Neural progenitor cell (in vitro differentiated cells): ENCODE measurements around the gene AP5S1. TPM values are rescaled to one million over a fixed set of nuclear protein-coding genes. Genes with fewer than 3 reads are reported as not detected.

Experiments
- DNase-seq: peaks from one replicate; pipeline ENCODE4 v3.0.0-alpha.2; 2016; ENCODE audit warnings: low spot score
- H2AFZ ChIP-seq: fragments of 200-600 bp; sonication (generic); replicated peaks from 2 replicates; pipeline ENCODE4 v1.6.1; 2016; ENCODE audit warnings: antibody characterized with exemption
- H3F3A ChIP-seq: fragments of 200-600 bp; sonication (generic); 2 replicates; pipeline ENCODE4 v1.6.1; 2016; ENCODE audit warnings: antibody characterized with exemption, low read depth
- H3K27ac ChIP-seq: fragments of 200-600 bp; sonication (generic); 2 replicates; pipeline ENCODE4 v1.5.1; 2016; ENCODE audit warnings: mild to moderate bottlenecking
- H3K27me3 ChIP-seq: fragments of 200-600 bp; sonication (generic); 2 replicates; pipeline ENCODE4 v1.6.1; 2016; ENCODE audit warnings: mild to moderate bottlenecking, moderate library complexity
- H3K36me3 ChIP-seq: fragments of 200-600 bp; sonication (generic); 2 replicates; pipeline ENCODE4 v1.5.1; 2016
- H3K4me1 ChIP-seq: fragments of 200-600 bp; sonication (generic); 2 replicates; pipeline ENCODE4 v1.6.1; 2016; ENCODE audit warnings: mixed run types
- H3K4me2 ChIP-seq: fragments of 200-600 bp; sonication (generic); 2 replicates; pipeline ENCODE4 v1.6.1; 2016
- H3K4me3 ChIP-seq: fragments of 200-600 bp; sonication (generic); 2 replicates; pipeline ENCODE4 v1.5.1; 2016
- H3K79me2 ChIP-seq: fragments of 200-600 bp; sonication (generic); 2 replicates; pipeline ENCODE4 v1.6.1; 2016; ENCODE audit warnings: low read depth
- H3K9ac ChIP-seq: fragments of 200-600 bp; sonication (generic); 2 replicates; pipeline ENCODE4 v1.6.1; 2016
- H3K9me3 ChIP-seq: fragments of 200-600 bp; sonication (generic); 2 replicates; pipeline ENCODE4 v1.5.1; 2016; ENCODE audit warnings: low read depth
- H4K20me1 ChIP-seq: fragments of 200-600 bp; sonication (generic); 2 replicates; pipeline ENCODE4 v1.6.1; 2016; ENCODE audit warnings: low read depth
- H3K27ac Mint-ChIP-seq: 3 replicates; pipeline ENCODE4 v1.8.0; 2021; ENCODE audit warnings: mixed read lengths
- H3K27me3 Mint-ChIP-seq: 2 replicates; pipeline ENCODE4 v1.8.0; 2022; ENCODE audit warnings: low read depth, mild to moderate bottlenecking, inconsistent platforms, moderate library complexity, mixed read lengths; ENCODE audit not compliant: insufficient read depth
- H3K36me3 Mint-ChIP-seq: 3 replicates; pipeline ENCODE4 v1.8.0; 2021; ENCODE audit warnings: mixed read lengths
- H3K4me1 Mint-ChIP-seq: 3 replicates; pipeline ENCODE4 v1.8.0; 2021; ENCODE audit warnings: mixed read lengths
- H3K4me3 Mint-ChIP-seq: 3 replicates; pipeline ENCODE4 v1.8.0; 2021; ENCODE audit warnings: mild to moderate bottlenecking, moderate library complexity, mixed read lengths
- H3K9me3 Mint-ChIP-seq: 3 replicates; pipeline ENCODE4 v1.8.0; 2020; ENCODE audit warnings: mixed read lengths
- EZH2 ChIP-seq: fragments of 200-600 bp; sonication (generic); IDR thresholded peaks from 2 replicates; pipeline ENCODE4 v1.6.1; 2017; ENCODE audit warnings: antibody characterized with exemption, mild to moderate bottlenecking, moderate library complexity
- EZH2phosphoT487 ChIP-seq: fragments of 200-600 bp; sonication (generic); IDR thresholded peaks from 2 replicates; pipeline ENCODE4 v1.6.1; 2017; ENCODE audit warnings: antibody characterized with exemption
- total RNA-seq: library from RNA; depleted of rRNA; stranded (reverse); fragments of >200 nt; gene quantifications from 2 replicates; pipeline ENCODE4 v1.2.3, GENCODE V29; 2015; ENCODE audit warnings: low replicate concordance
- TF ChIP-seq, protein P1 (sequence below): fragments of 200-600 bp; sonication (generic); IDR thresholded peaks from 2 replicates; pipeline ENCODE4 v1.5.1; 2017; ENCODE audit warnings: antibody characterized with exemption, mild to moderate bottlenecking

AP5S1 gene
- total RNA-seq, 1 donor from 2014 or later = 1.2 TPM

DNA sequence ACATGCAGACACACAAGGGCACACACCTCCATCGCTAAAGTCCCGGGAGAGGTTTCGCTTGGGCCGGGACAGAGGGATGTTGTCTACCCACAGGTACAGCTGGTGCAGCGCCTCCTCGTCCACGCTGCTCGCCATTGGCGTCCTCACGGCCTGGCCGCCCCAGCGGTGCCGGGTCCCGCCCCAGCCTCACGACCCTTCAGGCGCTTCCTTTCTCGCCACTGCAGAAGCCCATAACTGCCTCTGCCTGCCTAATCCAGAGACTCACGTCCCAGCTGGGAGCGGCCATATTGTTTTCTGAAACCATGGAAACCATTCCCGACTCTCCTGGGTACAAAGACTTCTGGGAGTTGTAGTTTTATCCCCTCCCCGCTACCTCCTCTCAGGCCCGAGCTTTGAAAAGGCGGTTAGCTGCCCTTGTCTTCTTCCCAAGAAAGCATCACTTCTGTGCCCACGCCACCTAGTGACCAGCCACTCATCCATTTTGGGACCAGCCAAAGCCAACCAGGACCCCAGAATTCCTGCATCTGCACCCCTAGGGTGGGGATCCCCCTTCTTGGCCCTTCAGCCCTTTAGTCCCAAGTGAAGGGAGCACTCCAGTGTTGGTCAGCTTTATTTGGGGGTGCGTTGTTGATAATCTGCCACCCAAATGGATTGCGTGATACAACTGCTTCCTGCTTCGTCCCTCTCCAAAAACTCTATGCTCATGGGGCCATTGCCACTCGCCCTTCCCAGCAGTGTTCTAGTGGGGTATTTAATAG lies 39.0 kb upstream of the AP5S1 start, which contains the start of gene SPEF1:
TSS of gene SPEF1 (minus strand) at position 296 of the 758 bp plus-strand sequence. CDS start at position 135, 161 bp downstream.
- H3F3A ChIP-seq = peaks cover 32% of the 10 kb centered on the region
- H3K9me3 ChIP-seq = no peaks in the 10 kb centered on the region
- Mint-ChIP-seq H3K4me3 (peak within 1 kb of the TSS; percentile 81), H3K27me3 (peaks cover 34% of the 10 kb centered on the region), H3K27ac (peak within 1 kb of the TSS; percentile 42), H3K4me1 (peaks cover 34% of the 10 kb centered on the region), H3K36me3 (peaks cover 9% of the 10 kb centered on the region), H3K9me3 (peaks cover 3% of the 10 kb centered on the region)
- peaks cover 8% of the 10 kb centered on the region for H3K4me1 ChIP-seq
- H3K27me3 ChIP-seq = peaks cover 58% of the 10 kb centered on the region
- peaks cover 36% of the 10 kb centered on the region for H4K20me1 ChIP-seq
- peaks cover 21% of the 10 kb centered on the region for H3K79me2 ChIP-seq
- DNase-seq = peak; percentile 97
- peak within 1 kb of the TSS; percentile 42 for H3K4me3 ChIP-seq
- H3K4me2 ChIP-seq = peak within 1 kb of the TSS; percentile 85
- peak within 1 kb of the TSS; percentile 39 for H2AFZ ChIP-seq
- no peak within 1 kb of the TSS for H3K27ac ChIP-seq
- TF ChIP-seq, protein P1, sequence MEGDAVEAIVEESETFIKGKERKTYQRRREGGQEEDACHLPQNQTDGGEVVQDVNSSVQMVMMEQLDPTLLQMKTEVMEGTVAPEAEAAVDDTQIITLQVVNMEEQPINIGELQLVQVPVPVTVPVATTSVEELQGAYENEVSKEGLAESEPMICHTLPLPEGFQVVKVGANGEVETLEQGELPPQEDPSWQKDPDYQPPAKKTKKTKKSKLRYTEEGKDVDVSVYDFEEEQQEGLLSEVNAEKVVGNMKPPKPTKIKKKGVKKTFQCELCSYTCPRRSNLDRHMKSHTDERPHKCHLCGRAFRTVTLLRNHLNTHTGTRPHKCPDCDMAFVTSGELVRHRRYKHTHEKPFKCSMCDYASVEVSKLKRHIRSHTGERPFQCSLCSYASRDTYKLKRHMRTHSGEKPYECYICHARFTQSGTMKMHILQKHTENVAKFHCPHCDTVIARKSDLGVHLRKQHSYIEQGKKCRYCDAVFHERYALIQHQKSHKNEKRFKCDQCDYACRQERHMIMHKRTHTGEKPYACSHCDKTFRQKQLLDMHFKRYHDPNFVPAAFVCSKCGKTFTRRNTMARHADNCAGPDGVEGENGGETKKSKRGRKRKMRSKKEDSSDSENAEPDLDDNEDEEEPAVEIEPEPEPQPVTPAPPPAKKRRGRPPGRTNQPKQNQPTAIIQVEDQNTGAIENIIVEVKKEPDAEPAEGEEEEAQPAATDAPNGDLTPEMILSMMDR = peak; percentile 61
- TF ChIP-seq EZH2phosphoT487 = no peak
- no peak for TF ChIP-seq EZH2
- H3K9ac ChIP-seq = no peak within 1 kb of the TSS
- no peaks in the 10 kb centered on the region for H3K36me3 ChIP-seq

DNA sequence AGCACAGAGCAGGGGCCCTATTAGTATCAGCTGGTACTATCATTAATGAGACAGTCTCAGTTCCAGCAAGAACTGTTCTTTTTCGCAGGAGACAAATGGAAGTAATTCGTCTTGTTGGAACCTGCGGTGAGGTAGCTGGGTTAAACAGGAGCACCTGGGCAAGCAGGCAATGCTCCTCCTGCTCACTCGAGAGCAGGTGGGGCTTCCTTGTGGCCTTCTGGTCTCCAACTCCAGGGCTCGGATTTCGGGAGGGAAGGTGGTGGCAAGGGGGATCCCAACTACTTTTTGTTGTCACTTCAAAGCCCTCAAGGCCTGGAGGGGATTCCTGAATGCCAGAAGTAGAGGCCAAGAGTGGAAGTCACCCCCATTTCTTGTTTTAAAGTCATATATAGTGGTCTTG lies 37.8 kb upstream of the AP5S1 start:
- H3K9me3 Mint-ChIP-seq = no peaks in the 10 kb centered on the region

DNA sequence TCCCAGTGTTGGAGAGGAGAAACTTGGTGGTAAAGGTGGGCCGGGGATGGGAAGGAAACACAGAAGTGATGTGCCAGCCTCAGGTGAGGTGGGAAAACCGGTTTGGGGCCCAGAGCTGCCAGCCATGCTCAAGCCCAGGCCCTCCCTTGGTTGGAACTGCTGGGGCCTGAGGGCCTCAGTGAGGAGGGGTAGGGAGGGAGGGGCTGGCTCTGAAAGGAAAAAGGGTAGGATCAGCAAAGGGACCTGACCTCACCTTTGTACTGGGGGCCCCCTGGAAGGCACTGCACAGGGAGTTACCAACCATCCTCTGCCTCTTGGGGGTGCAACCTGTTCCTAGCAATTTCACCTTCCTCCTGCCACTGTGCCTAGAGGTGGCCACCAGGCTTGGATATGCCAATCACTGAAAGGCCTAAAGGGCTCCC lies 37.3 kb upstream of the AP5S1 start:
- H3K4me1 ChIP-seq = peaks cover 8% of the 10 kb centered on the region

More for the DNA sequence above, 37.8 kb upstream of the AP5S1 start:
- Histone ChIP-seq H2AFZ (no peak overlapping the region), H3K4me3 (no peak overlapping the region), H3K27ac (no peak overlapping the region), H4K20me1 (peaks cover 36% of the 10 kb centered on the region), H3K36me3 (no peaks in the 10 kb centered on the region), H3K79me2 (peaks cover 21% of the 10 kb centered on the region), H3K9ac (no peak overlapping the region), H3K9me3 (no peaks in the 10 kb centered on the region), H3K4me2 (no peak overlapping the region), H3K27me3 (peaks cover 53% of the 10 kb centered on the region), H3F3A (peaks cover 27% of the 10 kb centered on the region), H3K4me1 (peaks cover 8% of the 10 kb centered on the region)
- Mint-ChIP-seq H3K27me3 (peaks cover 27% of the 10 kb centered on the region), H3K36me3 (peaks cover 9% of the 10 kb centered on the region), H3K4me1 (peaks cover 29% of the 10 kb centered on the region), H3K27ac (no peak overlapping the region), H3K4me3 (peak overlapping the region; percentile 43)
- TF ChIP-seq EZH2phosphoT487 (no peak), EZH2 (no peak)
- DNase-seq = no peak

More for the DNA sequence above, 37.3 kb upstream of the AP5S1 start:
- TF ChIP-seq EZH2 = no peak
- TF ChIP-seq, protein P1 = no peak
- Mint-ChIP-seq H3K4me1 (peaks cover 29% of the 10 kb centered on the region), H3K9me3 (no peaks in the 10 kb centered on the region), H3K36me3 (peaks cover 9% of the 10 kb centered on the region), H3K4me3 (peak overlapping the region; percentile 43), H3K27me3 (peaks cover 27% of the 10 kb centered on the region), H3K27ac (no peak overlapping the region)
- no peak for DNase-seq
- Histone ChIP-seq H3K9me3 (no peaks in the 10 kb centered on the region), H3K9ac (no peak overlapping the region), H3K79me2 (peaks cover 21% of the 10 kb centered on the region), H4K20me1 (peaks cover 36% of the 10 kb centered on the region), H3F3A (peaks cover 22% of the 10 kb centered on the region), H3K27ac (no peak overlapping the region), H3K36me3 (no peaks in the 10 kb centered on the region), H2AFZ (no peak overlapping the region), H3K27me3 (peaks cover 53% of the 10 kb centered on the region), H3K4me2 (no peak overlapping the region), H3K4me3 (no peak overlapping the region)
